ENCODE measurements around the gene SNX33.
"Not testable (repeated sequence)": the region's sequence is repeated elsewhere in the genome, so short reads cannot be mapped to it uniquely, and the experiment has no call there.

SNX33 gene

DNA sequence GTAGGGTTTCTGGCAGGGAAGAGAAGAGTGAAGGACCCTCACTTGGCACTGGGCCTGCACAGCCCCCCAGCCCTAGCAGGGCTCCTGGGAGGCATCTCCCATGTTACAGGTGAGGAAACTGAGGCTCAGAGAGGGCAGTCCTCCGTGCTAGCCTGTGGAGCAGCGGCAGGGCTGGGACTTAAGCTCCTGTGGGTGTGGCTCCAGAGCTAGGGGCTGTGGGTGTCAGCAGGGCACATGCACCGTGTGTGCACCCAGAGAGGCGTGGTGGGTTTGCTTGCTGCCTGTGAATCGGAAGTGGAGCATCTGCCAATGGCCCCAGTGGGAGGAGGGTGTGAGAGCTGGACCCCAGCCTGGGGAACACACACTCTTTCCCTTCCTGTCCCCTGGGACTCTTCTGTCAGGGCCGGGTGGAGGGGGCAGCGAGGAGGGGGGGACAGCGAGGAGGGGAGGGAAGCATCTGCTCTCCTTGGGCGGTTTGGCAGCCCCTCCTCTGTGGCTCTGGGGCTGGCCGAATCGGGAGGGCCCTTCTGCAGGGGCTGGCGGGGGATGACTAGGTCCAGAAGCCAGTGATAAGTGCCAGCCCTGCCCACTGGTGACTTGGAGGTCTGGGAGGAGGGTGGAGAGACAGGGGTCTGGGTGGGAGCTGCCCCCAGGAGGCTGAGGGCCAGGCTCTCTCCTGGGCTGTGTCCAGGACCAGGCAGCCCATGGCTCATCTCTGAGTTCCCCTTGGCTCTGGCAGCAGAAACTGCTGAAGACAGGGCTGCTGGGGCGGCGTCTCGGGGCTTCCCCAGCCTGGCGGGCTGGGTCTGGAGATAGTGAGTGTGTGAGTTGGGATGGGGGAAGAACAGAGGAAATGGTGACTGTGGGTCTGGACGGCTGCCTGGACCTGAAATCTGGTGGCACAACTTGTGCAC lies 52.5 kb downstream of the SNX33 start:
- not testable (repeated sequence) for DNase-seq (ENCODE audit: low read depth)

DNA sequence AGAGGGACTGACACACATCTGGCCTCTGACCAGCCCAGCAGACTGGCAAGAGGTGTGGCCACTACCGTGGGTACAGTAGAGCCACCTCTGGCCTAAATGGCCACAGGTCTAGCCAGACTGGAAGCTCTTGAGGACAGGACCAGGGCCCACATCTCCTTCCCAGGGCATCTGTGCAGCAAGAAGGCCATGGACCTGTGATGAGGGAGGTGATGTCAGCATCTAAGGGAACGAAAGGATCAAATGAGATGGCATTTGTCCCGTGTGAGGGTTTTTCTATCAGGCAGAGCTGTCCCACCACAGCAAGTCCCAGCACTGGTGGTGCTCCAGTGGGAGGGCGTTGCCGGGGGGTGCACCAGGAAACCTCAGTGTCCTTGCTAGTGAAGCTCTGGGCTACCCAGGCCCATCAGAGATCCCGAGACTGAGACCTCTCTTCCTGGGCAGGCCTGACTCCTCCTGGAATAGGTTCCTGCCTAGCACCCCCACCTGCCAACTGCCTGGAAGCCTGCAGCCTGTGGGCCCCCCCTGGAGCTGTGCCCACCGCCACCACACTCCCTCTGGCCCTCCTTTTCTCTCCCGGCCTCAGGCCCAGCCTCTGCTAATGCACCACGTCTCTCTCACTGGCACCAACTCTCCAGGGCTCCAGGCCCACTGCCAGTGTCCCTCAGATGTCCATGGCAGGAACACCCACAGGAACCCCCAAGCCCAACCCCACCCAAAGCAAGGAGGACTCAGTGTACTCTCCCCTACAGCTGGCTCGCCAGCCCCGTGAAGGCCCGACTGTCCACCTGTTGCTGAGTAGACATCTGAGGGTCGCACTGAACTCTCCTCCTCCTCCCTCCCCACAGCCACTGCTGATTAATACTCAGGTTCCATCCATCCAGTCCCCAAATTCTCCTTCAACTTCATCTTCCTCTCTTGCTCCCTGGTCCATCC lies 53.6 kb downstream of the SNX33 start:
- DNase-seq (ENCODE audit: low read depth): not testable (repeated sequence)

DNA sequence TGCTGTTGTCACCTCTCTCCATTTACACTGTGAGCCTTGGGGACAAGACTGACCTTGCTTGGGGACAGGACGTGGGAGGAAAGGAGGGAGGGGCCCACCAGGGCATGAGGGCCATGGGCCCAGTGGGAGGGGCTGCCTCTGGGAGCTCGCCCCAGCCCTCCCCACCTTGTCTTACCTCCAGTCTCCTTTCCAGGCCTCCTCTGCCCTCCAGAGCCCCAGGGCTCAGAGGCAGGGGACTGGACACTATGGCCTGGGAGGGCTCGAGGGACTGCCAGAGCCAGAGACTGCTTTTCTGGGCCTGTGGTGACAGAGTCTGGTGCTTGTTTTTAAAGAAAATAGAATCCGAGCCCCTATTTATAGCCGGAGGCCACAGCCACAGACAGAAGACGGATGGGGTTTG lies 54.7 kb downstream of the SNX33 start:
- no peak for DNase-seq (ENCODE audit: low read depth)

DNA sequence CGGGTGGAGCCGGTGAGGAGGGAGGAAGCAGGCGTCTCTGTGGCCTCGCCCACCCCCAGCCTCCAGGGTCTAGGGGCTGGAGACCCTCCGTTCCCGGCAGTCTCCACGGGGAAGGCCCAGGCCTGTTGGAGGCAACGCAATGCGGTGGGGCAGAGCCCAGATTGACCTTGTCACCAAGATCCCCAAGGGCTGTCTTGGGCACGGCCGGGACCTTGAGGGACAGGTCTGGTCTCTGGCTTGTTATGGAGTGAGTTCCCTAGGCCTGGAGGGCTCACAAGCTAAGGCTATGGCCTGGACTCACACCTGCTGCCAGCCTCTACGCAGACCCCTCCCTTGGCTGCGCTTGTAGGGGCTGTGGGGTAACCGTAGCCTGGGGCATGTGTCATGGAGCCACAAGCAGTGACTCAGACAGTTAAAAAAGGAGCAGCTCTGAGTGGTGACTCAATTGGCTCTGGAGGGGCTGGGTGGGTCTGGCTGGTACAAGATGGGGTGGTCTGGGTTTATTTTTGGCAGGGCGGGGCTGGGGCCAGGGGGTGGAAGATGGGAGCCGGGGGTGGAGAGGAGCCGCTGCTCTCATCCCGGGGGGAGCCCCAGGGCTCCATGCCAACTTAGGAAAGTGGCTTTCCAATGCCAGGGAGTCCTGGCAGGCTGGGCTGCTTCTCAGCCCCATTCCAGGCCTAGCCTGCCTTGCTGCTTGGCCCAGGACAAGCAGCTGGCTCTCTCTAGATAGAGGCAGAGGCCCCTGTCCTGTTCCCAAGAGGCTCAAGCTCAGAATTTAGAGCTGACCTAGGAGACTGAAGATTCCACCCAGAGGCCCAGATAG lies 55.9 kb downstream of the SNX33 start:
- DNase-seq (ENCODE audit: low read depth): not testable (repeated sequence)

DNA sequence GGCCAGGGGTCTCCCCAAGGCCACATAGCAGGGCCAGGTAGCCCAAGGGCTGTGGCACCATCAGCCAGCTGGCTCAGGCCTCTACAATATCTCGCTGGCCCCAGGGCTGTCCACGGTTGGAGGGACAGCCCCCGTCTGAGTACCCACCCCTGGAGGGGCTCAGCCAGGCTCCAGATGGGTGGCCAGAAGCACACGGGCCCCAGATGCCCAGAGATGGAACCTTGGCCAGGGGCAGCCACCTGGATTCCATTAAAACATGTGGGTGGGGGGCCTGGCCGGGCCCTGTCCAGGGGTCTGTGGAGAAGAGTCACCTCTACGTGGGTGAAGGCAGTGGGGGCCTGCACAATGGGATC lies 56.5 kb downstream of the SNX33 start:
- DNase-seq (ENCODE audit: low read depth): no peak

DNA sequence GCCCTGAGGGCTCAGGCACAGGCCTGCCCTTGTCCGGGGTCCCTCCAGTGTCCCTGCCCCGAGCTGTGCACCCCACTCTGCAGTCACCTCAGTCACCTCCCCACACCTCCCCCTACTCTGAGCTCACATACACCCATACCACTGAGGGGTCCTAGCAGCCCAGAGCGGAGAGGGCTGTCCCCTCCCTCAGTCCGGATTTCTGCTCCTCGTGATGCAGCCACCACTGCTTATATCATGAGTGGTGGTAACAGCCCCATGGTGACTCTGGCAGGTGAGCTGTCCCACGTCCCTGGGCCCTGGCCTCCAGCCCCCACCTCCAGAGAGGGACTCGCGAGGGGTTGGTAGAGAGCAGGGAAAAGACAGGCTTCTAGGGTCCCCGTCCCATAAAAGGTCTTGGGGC lies 56.9 kb downstream of the SNX33 start:
- DNase-seq (ENCODE audit: low read depth): no peak

DNA sequence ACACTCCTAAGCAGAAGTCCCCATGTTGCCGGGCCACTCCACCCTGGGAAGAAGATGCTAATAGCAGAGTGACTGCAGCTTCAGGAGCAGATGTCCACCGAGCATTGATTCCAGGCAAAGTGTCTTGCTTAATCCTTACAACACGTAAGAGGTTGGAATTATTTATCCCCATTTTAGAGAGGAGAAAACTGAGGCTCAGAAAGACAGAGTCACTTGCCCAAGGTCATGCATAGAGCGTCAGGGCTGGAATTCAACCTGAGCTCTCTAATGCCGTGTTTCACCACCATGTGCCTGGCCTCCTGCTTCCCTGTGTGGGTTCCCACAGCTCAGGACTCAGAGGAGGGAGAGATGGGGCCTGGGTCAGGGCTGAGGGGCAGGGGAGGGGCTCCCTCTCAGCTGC lies 57.7 kb downstream of the SNX33 start:
- DNase-seq (ENCODE audit: low read depth): not testable (repeated sequence)

DNA sequence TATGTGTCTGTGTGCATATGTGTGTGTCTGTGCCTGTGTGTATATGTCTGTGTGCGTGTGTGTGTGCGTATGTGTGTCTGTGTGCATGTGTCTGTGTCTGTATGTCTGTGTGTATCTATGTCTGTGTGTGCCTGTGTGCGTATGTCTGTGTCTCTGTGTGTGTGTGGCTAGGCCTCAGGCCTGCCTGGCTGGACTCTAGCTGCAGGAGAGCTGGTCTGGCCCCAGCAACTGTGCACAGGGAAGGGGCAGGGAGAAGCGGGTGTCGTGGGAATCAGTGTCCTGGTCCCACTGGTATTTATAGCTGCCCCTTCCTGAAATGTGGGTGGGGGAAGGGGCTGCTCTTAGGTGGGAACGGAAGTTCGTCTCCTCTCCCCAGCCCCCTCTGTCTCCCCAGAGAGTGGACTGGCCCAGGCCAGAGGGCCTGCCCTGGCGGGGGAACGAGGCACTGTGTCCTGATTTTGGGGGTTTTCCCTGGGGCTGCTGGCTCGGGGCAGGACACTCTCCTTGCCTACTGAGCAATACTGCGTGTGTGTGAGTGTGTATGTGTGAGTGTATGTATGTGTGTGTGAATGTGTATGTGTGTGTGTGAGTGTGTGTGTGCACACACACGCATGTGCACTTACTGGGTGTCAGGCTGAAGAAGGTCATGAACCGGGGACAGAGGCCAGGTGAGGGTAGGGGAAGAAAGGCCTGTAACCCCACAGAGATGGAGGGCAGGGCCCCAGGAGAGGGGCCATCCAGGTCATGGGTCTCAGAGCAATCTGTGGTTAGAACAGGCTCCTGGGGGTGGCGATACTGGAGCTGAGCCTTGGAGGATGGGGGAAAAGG lies 58.4 kb downstream of the SNX33 start:
- no peak for DNase-seq (ENCODE audit: low read depth)

DNA sequence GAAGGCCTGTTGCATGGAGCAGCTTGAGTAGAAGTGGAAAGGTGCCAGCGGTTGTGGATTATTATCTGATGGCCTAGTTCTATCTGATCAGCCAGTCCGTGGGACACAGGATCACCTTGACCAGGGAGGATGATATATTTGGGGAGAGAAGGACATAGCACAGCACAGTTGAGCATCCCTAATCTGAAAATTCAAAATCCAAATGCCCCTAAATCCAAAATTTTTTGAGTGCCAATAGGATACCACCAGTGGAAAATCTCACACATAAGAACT lies 58.9 kb downstream of the SNX33 start:
- no peak for DNase-seq (ENCODE audit: low read depth)

DNA sequence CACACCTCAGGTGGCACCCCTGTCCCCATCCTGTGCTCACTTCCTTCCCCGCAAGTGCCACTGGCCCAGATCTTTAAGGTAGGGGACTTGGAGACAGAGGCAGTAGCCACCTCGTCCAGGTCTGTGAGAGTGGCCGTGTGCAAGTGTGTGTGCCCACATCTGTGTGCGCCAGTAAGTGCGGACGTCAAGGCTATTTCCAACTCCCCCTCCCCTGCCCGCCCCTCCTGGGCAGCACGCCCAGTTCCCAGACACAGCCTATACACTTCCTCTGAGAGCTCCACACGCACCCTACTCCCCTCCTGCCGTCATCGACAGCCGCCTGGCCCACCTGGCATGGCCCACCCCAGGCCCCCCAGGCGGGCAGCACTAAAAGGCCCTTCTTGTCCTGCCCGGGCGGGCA lies 61.7 kb downstream of the SNX33 start:
- not testable (repeated sequence) for DNase-seq (ENCODE audit: low read depth)

DNA sequence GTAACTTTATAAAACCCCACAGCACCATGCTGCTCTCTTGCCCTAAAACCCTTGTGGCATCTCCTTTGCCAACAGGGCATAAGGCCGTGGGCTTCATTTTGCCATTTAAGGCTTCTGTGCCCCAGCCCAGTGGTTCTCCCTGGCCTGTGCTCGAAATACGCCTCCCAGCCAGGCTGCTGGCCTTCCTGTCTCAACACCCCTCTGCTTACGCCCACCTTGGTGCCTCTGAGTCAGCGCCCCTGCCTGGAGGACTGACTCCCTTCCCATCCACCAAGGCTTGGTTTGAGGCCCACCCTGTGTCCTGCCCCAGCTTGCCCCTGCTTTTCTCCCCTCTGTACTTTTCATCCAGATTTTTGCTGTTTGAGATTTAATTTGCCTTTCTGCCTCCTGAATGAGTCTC lies 63.2 kb downstream of the SNX33 start:
- DNase-seq (ENCODE audit: low read depth): not testable (repeated sequence)

DNA sequence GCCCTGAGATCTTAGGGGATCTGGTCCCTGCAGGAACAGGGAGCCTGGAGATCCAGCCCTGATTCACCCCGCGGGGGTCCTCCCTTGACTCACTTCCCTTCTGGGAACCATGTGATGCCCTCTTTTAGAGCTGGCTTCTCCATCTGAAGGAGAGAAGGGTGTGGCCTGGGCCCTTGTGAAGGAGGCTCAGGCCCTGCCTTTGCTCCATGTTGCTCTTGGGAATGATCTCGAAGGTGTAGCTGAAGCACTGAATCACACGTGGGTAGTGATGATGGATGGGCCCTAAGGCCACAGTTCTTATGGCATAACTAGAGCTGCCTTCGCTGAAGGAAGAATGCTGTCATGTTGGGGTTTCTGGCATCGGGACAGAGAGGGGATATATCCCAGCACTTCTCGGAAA lies 63.8 kb downstream of the SNX33 start:
- DNase-seq (ENCODE audit: low read depth): not testable (repeated sequence)

All from stimulated activated CD8-positive, alpha-beta memory T cell treated with anti-CD3 and anti-CD28 coated beads, Interleukin-15, amount 100 ng/mL, for 1 hour (primary cell).